DND-41 (cell line): ENCODE results near the gene FOXA2.
"Not testable (repeated sequence)": the region's sequence is repeated elsewhere in the genome, so short reads cannot be mapped to it uniquely, and the experiment has no call there.

Experiments used
- ATAC-seq: fragments of 200-7000 bp; cut with Tn5 transposase; 3 replicates; pipeline ENCODE4 v1.9.1; 2021; ENCODE audit warnings: low read depth; ENCODE audit not compliant: insufficient read depth
- DNase-seq: peaks from one replicate; pipeline ENCODE4 v3.0.0-alpha.2; 2020
- H2AFZ ChIP-seq: 2 replicates; pipeline ENCODE4 v1.6.0; 2012; ENCODE audit warnings: low read depth, low read length
- H3K27ac ChIP-seq: 2 replicates; pipeline ENCODE4 v1.5.1; 2012; ENCODE audit warnings: low read length, inconsistent platforms
- H3K27me3 ChIP-seq: fragments of 200-600 bp; sonication (generic); 2 replicates; pipeline ENCODE4 v1.6.0; 2012; ENCODE audit warnings: low read length, mild to moderate bottlenecking, inconsistent platforms; ENCODE audit not compliant: insufficient read depth, poor library complexity
- H3K36me3 ChIP-seq: 2 replicates; pipeline ENCODE4 v1.5.1; 2012; ENCODE audit warnings: low read length, inconsistent platforms; ENCODE audit not compliant: insufficient read depth
- H3K4me1 ChIP-seq: 2 replicates; pipeline ENCODE4 v1.5.1; 2012; ENCODE audit warnings: mild to moderate bottlenecking, low read length; ENCODE audit not compliant: insufficient read depth
- H3K4me2 ChIP-seq: 2 replicates; pipeline ENCODE4 v1.6.0; 2012; ENCODE audit warnings: mild to moderate bottlenecking, moderate library complexity, low read length, inconsistent platforms; ENCODE audit not compliant: insufficient read depth
- H3K4me3 ChIP-seq, 2 experiments: fragments of 200-600 bp in 1 of 2; shearing (Covaris generic) in 1 of 2; 2 replicates each; pipeline ENCODE4 v1.5.1; 2012 to 2016; ENCODE audit warnings: inconsistent platforms in 2 of 2, low read length in 2 of 2, mild to moderate bottlenecking in 2 of 2, low read depth in 1 of 2, moderate library complexity in 1 of 2
- H3K79me2 ChIP-seq: 2 replicates; pipeline ENCODE4 v1.6.0; 2012; ENCODE audit warnings: low read length, inconsistent platforms; ENCODE audit not compliant: insufficient read depth
- H3K9ac ChIP-seq: 2 replicates; pipeline ENCODE4 v1.6.0; 2012; ENCODE audit warnings: low read depth, mild to moderate bottlenecking, inconsistent platforms, low read length, moderate library complexity
- H3K9me3 ChIP-seq: 2 replicates; pipeline ENCODE4 v1.5.1; 2012; ENCODE audit warnings: low read length, moderate library complexity, mild to moderate bottlenecking, inconsistent platforms; ENCODE audit not compliant: insufficient read depth, severe bottlenecking
- H4K20me1 ChIP-seq: 2 replicates; pipeline ENCODE4 v1.6.0; 2012; ENCODE audit warnings: low read length; ENCODE audit not compliant: insufficient read depth
- EZH2 ChIP-seq: IDR thresholded peaks from 3 replicates; pipeline ENCODE4 v1.6.1; 2012; ENCODE audit warnings: borderline replicate concordance, low read depth, mild to moderate bottlenecking, moderate library complexity, low read length, inconsistent platforms; ENCODE audit not compliant: severe bottlenecking
- TF ChIP-seq, protein P1 (sequence below): IDR thresholded peaks from 2 replicates; pipeline ENCODE4 v1.5.1; 2012; ENCODE audit warnings: borderline replicate concordance, low read length, moderate library complexity, mild to moderate bottlenecking; ENCODE audit not compliant: poor library complexity, severe bottlenecking; ENCODE audit errors: extremely low read depth

FOXA2 gene

GRCh38 chr20:22555791-22556564, 28.4 kb downstream of the FOXA2 start:
- Histone ChIP-seq H4K20me1 (no peaks in the 10 kb centered on the region), H3K27me3 (peaks cover 29% of the 10 kb centered on the region), H3K4me3 (no peak overlapping the region), H3K9me3 (no peaks in the 10 kb centered on the region), H2AFZ (no peak overlapping the region), H3K4me2 (no peak overlapping the region), H3K9ac (no peak overlapping the region), H3K79me2 (no peaks in the 10 kb centered on the region), H3K4me1 (no peaks in the 10 kb centered on the region), H3K36me3 (no peaks in the 10 kb centered on the region), H3K27ac (no peak overlapping the region)
- DNase-seq, result no peak
- no peak for ATAC-seq
- TF ChIP-seq, protein P1, sequence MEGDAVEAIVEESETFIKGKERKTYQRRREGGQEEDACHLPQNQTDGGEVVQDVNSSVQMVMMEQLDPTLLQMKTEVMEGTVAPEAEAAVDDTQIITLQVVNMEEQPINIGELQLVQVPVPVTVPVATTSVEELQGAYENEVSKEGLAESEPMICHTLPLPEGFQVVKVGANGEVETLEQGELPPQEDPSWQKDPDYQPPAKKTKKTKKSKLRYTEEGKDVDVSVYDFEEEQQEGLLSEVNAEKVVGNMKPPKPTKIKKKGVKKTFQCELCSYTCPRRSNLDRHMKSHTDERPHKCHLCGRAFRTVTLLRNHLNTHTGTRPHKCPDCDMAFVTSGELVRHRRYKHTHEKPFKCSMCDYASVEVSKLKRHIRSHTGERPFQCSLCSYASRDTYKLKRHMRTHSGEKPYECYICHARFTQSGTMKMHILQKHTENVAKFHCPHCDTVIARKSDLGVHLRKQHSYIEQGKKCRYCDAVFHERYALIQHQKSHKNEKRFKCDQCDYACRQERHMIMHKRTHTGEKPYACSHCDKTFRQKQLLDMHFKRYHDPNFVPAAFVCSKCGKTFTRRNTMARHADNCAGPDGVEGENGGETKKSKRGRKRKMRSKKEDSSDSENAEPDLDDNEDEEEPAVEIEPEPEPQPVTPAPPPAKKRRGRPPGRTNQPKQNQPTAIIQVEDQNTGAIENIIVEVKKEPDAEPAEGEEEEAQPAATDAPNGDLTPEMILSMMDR, result no peak
- no peak for TF ChIP-seq EZH2

DNA sequence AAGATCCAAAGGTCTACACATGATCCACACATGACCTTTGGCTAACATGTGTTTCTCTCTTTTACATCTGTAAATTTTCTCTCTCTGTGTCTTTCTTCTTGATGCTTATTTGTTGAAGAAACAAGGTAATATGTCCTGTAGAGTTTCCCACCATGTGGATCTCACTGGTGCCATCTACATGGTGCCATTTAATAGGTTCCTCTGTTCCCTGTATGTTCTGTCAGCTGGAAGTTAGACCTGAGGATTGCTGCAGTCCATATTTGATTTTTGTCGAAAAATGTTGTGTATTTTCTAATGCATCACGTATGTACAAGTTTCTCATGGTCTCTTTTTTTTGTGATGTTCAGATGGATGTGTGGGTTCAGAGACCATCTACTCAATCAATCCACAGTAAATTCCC, 30.0 kb downstream of the FOXA2 start:
- no peaks in the 10 kb centered on the region for H3K79me2 ChIP-seq
- DNase-seq, result no peak
- no peak overlapping the region for H2AFZ ChIP-seq
- no peak overlapping the region for H3K4me3 ChIP-seq
- no peaks in the 10 kb centered on the region for H4K20me1 ChIP-seq
- peaks cover 21% of the 10 kb centered on the region for H3K27me3 ChIP-seq
- H3K36me3 ChIP-seq, result no peaks in the 10 kb centered on the region
- no peak overlapping the region for H3K9ac ChIP-seq
- ATAC-seq, result no peak
- H3K4me2 ChIP-seq, result no peak overlapping the region
- no peak overlapping the region for H3K27ac ChIP-seq
- TF ChIP-seq, protein P1, result no peak
- no peak for TF ChIP-seq EZH2
- no peaks in the 10 kb centered on the region for H3K9me3 ChIP-seq
- H3K4me1 ChIP-seq, result no peaks in the 10 kb centered on the region

DNA sequence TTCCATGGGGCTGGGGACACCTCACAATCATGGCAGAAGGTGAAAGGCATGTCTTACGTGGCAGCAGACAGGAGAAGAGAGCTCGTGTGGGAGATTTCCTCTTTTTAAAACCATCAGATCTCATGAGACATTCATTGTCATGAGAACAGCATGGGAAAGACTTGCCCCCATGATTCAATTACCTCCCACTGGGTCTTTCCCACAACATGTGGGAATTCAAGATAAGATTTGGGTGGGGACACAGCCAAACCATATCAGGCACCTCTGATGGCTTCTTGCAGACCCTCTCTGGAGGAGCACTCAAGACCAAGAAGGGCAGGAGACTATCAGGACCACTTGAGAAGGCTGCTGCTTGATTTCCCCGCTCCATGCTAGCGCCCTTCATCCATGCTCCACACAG, 33.9 kb downstream of the FOXA2 start:
- H3K4me2 ChIP-seq, H3K9ac ChIP-seq, H4K20me1 ChIP-seq, H3K27ac ChIP-seq, ATAC-seq, H3K4me3 ChIP-seq, DNase-seq, H3K9me3 ChIP-seq, H2AFZ ChIP-seq, H3K36me3 ChIP-seq, H3K4me1 ChIP-seq, H3K27me3 ChIP-seq, H3K79me2 ChIP-seq: not testable (repeated sequence)

- Histone ChIP-seq H3K27me3 (peaks cover 7% of the 10 kb centered on the region), H3K4me1 (no peaks in the 10 kb centered on the region), H3K9ac (no peak overlapping the region), H3K4me2 (no peak overlapping the region), H3K36me3 (no peaks in the 10 kb centered on the region), H4K20me1 (no peaks in the 10 kb centered on the region), H3K27ac (no peak overlapping the region), H3K4me3 (no peak overlapping the region), H3K9me3 (no peaks in the 10 kb centered on the region), H2AFZ (no peak overlapping the region), H3K79me2 (no peaks in the 10 kb centered on the region)
- ATAC-seq (no peak), DNase-seq (no peak)
- TF ChIP-seq, protein P1, result no peak
- no peak for TF ChIP-seq EZH2
These were observed 36.3 kb downstream of the FOXA2 start for GRCh38 chr20:22548040-22548439.
